ENCODE data around the gene IL6R. TPM values are rescaled to one million over a fixed set of nuclear protein-coding genes. Genes with fewer than 3 reads are reported as not detected.
A peak's percentile ranks its signal among the peaks of the same experiment; 100 is the strongest.

Gene IL6R
- total RNA-seq, 1 experiment from 2014 or later = 4.9 TPM

DNA sequence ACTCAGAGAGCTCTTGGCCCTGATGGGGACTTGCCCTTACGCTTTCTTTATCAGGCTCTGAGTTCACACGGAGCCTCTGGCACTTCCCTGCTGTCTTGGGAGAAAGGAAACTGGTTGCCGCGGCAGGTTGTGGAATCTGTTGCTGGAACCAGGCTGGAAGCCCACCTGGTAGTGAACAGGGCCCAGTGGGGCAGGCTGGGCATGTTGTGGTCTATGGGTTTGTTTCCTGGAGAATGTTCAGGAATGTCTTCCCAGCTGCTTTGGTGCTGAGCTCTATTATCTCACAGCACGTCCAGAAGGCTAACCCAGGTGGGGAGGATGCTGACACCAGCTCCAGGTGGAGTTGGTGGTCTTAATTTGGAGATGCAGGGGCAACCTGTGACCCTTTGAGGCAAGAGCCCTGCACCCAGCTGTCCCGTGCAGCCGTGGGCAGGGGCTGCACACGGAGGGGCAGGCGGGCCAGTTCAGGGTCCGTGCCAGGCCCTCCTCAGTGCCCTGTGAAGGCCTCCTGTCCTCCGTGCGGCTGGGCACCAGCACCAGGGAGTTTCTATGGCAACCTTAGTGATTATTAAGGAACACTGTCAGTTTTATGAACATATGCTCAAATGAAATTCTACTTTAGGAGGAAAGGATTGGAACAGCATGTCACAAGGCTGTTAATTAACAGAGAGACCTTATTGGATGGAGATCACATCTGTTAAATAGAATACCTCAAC lies 63.5 kb downstream of the IL6R start:
- Mint-ChIP-seq H3K27me3 (ENCODE audit: insufficient read depth, unreplicated experiment) (no peaks in the 10 kb centered on the region), H3K9me3 (ENCODE audit: unreplicated experiment) (no peaks in the 10 kb centered on the region), H3K27ac (ENCODE audit: unreplicated experiment) (no peak overlapping the region), H3K36me3 (ENCODE audit: insufficient read depth, unreplicated experiment) (no peaks in the 10 kb centered on the region), H3K4me1 (ENCODE audit: low read depth, unreplicated experiment) (peaks cover 7% of the 10 kb centered on the region), H3K4me3 (ENCODE audit: unreplicated experiment) (no peak overlapping the region)
- no peaks in the 10 kb centered on the region for H3K27me3 ChIP-seq (replicated peaks; ENCODE audit: control insufficient read depth, insufficient read depth, low read length)
- H3K4me3 ChIP-seq (ENCODE audit: low read depth, low read length) = no peak overlapping the region
- no peaks in the 10 kb centered on the region for H3K9me3 ChIP-seq
- ChIA-PET POLR2A (no interaction called here), CTCF (interaction anchor here (0.7 kb wide), 1 partner anchor 13 kb away, joined by 3 read pairs; no protein-coding TSS in a partner anchor)
- TF ChIP-seq CTCF (IDR thresholded peaks at IDR 0.05; ENCODE audit: insufficient read depth in 1 of 2, low read depth in 1 of 2, low read length in 1 of 2, severe bottlenecking in 1 of 2, unreplicated experiment in 1 of 2) = no peak
- H3K4me1 ChIP-seq = no peaks in the 10 kb centered on the region
- no peak for DNase-seq
- BruUV-seq (replicated peaks) = no TSS peak
- no peaks in the 10 kb centered on the region for H3K36me3 ChIP-seq (ENCODE audit: control insufficient read depth, insufficient read depth, low read length)
- intact Hi-C loops (cut with micrococcal nuclease; ENCODE audit: unreplicated experiment) = no loop called here

DNA sequence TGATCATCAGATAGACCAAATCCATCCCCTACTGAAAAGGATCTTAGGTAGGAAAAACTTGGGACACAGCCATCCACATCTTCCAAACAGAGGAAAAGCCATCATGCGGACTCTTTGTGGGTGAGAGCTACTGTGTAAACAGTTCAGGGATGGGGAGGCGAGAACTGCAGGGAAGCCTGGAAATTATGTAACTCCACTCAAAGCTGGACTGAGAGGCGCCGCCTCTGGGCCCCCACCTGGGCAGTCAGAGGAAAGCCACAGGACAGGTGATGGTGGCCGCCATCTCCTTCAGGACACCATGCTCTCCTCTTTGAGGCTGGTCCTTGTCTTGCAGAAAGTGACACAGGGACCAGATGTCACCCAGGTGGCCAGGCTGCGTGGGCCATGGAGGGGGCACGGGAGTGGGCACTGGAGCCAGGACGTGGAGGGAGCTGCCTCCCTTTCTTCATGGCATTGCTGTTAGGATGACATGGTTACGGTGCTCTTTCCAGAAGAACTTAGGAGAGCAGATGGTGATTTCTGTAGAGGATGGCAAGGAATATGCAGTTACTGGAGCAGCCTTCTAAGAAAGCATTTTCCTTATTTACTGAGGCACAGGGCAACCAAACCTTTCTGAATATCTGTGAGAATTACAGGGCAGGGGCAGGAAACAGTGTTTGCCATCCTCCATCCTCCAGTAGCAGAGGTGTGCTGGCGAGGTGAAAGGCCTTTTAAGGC lies 64.9 kb downstream of the IL6R start:
- intact Hi-C loops (cut with micrococcal nuclease; ENCODE audit: unreplicated experiment) = no loop called here
- no TSS peak for BruUV-seq (replicated peaks)

DNA sequence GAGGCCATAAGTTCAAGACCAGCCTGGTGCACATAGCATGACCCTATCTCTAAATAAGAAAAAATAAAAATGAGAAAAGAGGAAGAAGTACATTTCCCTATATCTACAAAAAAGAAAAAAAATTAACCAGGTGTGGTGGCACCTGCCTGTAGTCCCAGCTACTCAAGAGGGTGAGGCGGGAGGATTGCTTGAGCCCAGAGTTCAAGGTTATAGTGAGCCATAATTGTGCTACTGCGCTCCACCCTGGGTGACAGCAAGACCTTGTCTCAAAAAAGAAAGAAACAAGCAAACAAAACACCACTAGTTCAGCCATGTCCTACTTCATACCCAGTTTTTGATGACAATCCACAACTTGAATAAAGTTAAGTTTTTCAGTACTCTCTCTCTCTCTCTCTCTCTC lies 66.2 kb downstream of the IL6R start:
- intact Hi-C loops (cut with micrococcal nuclease; ENCODE audit: unreplicated experiment) = no loop called here
- TF ChIP-seq CTCF (IDR thresholded peaks at IDR 0.05; ENCODE audit: insufficient read depth in 1 of 2, low read depth in 1 of 2, low read length in 1 of 2, severe bottlenecking in 1 of 2, unreplicated experiment in 1 of 2) = no peak
- no peaks in the 10 kb centered on the region for H3K27me3 ChIP-seq (replicated peaks; ENCODE audit: control insufficient read depth, insufficient read depth, low read length)
- H3K27ac Mint-ChIP-seq (ENCODE audit: unreplicated experiment) = no peak overlapping the region
- no peak overlapping the region for H3K4me3 ChIP-seq (ENCODE audit: low read depth, low read length)
- no peaks in the 10 kb centered on the region for H3K36me3 Mint-ChIP-seq (ENCODE audit: insufficient read depth, unreplicated experiment)
- POLR2A ChIA-PET = no interaction called here
- DNase-seq = no peak
- H3K36me3 ChIP-seq (ENCODE audit: control insufficient read depth, insufficient read depth, low read length) = no peaks in the 10 kb centered on the region
- CTCF ChIA-PET = interaction anchor here (1.2 kb wide), 1 partner anchor 8 kb away, joined by 3 read pairs; no protein-coding TSS in a partner anchor
- no peaks in the 10 kb centered on the region for H3K9me3 ChIP-seq
- H3K4me3 Mint-ChIP-seq (ENCODE audit: unreplicated experiment) = no peak overlapping the region
- H3K27me3 Mint-ChIP-seq (ENCODE audit: insufficient read depth, unreplicated experiment) = no peaks in the 10 kb centered on the region
- no TSS peak for BruUV-seq (replicated peaks)
- H3K4me1 ChIP-seq = no peaks in the 10 kb centered on the region
- H3K4me1 Mint-ChIP-seq (ENCODE audit: low read depth, unreplicated experiment) = peaks cover 1% of the 10 kb centered on the region
- H3K9me3 Mint-ChIP-seq (ENCODE audit: unreplicated experiment) = no peaks in the 10 kb centered on the region

More for the DNA sequence above, 64.9 kb downstream of the IL6R start:
- no peaks in the 10 kb centered on the region for H3K36me3 ChIP-seq (ENCODE audit: control insufficient read depth, insufficient read depth, low read length)
- H3K4me3 ChIP-seq (ENCODE audit: low read depth, low read length) = no peak overlapping the region
- H3K9me3 Mint-ChIP-seq (ENCODE audit: unreplicated experiment) = no peaks in the 10 kb centered on the region
- peak in 1 of 2 experiments; percentile 35 for DNase-seq
- H3K4me1 Mint-ChIP-seq (ENCODE audit: low read depth, unreplicated experiment) = peaks cover 7% of the 10 kb centered on the region
- ChIA-PET POLR2A (no interaction called here), CTCF (no interaction called here)
- no peak overlapping the region for H3K4me3 Mint-ChIP-seq (ENCODE audit: unreplicated experiment)
- no peaks in the 10 kb centered on the region for H3K27me3 Mint-ChIP-seq (ENCODE audit: insufficient read depth, unreplicated experiment)
- H3K4me1 ChIP-seq = no peaks in the 10 kb centered on the region
- no peaks in the 10 kb centered on the region for H3K9me3 ChIP-seq
- no peaks in the 10 kb centered on the region for H3K27me3 ChIP-seq (replicated peaks; ENCODE audit: control insufficient read depth, insufficient read depth, low read length)
- H3K36me3 Mint-ChIP-seq (ENCODE audit: insufficient read depth, unreplicated experiment) = no peaks in the 10 kb centered on the region
- no peak overlapping the region for H3K27ac Mint-ChIP-seq (ENCODE audit: unreplicated experiment)
- peak in 1 of 2 experiments; percentile 33 for TF ChIP-seq CTCF (IDR thresholded peaks at IDR 0.05; ENCODE audit: insufficient read depth in 1 of 2, low read depth in 1 of 2, low read length in 1 of 2, severe bottlenecking in 1 of 2, unreplicated experiment in 1 of 2)
